Adipose tissue (tissue), 3 donors: ENCODE data around the gene FGF14. TPM values are rescaled to one million over a fixed set of nuclear protein-coding genes. Genes with fewer than 3 reads are reported as not detected.

Experiments used
- H3K27ac ChIP-seq: one replicate; pipeline ENCODE4 v1.5.1; 2013; ENCODE audit warnings: low read depth, low read length
- WGBS, 3 donors: extraction: QIAGEN DNeasy Blood & Tissue Kit; methylation state at CpG; one replicate each; pipeline ENCODE4 v1.1.7; 2013; 5-methylcytosine and 5-hydroxymethylcytosine counted together
- polyA plus RNA-seq, 3 donors: library from polyadenylated mRNA; stranded (reverse); fragments of 200-250 nt; gene quantifications; one replicate each; pipeline ENCODE4 v1.2.3, GENCODE V29; 2013
- donor health status: healthy with polysubstance abuse.
- donor health status: Bipolar disorder and iron deficiency.
- donor health status: healthy.

Gene FGF14
- polyA plus RNA-seq, 3 donors = 0.39 to 0.56 (median 0.44) TPM

GRCh38 chr13:102323012-102323411, 78.8 kb downstream of the FGF14 start:
- 95 to 98% (median 98%) methylated on average over 1 of the region's 1 CpG for WGBS, 3 donors
- H3K27ac ChIP-seq = no peak overlapping the region

GRCh38 chr13:102322211-102322610, 79.6 kb downstream of the FGF14 start:
- WGBS, 3 donors = 86 to 94% (median 92%) methylated on average over 3 of the region's 3 CpGs
- H3K27ac ChIP-seq = no peak overlapping the region

GRCh38 chr13:102318233-102318632, 83.6 kb downstream of the FGF14 start:
- H3K27ac ChIP-seq = no peak overlapping the region
- WGBS, 3 donors = 83 to 88% (median 84%) methylated on average over 5 of the region's 5 CpGs

GRCh38 chr13:102317593-102317992, 84.3 kb downstream of the FGF14 start:
- 28 to 45% (median 36%) methylated on average over 2 of the region's 2 CpGs for WGBS, 3 donors
- no peak overlapping the region for H3K27ac ChIP-seq

- no peak overlapping the region for H3K27ac ChIP-seq
- WGBS, 3 donors = 95 to 96% (median 95%) methylated on average over 3 of the region's 3 CpGs
Observed at GRCh38 chr13:102316732-102317131, 85.1 kb downstream of the FGF14 start.

GRCh38 chr13:102312841-102313240, 89.0 kb downstream of the FGF14 start:
- no peak overlapping the region for H3K27ac ChIP-seq
- WGBS, 3 donors = 87 to 96% (median 91%) methylated on average over 4 of the region's 4 CpGs

GRCh38 chr13:102311901-102312300, 89.9 kb downstream of the FGF14 start:
- WGBS, 3 donors = 68 to 76% (median 74%) methylated on average over 3 of the region's 3 CpGs
- H3K27ac ChIP-seq = no peak overlapping the region

- no peak overlapping the region for H3K27ac ChIP-seq
- WGBS, 3 donors = 61 to 70% (median 67%) methylated on average over 5 of the region's 5 CpGs
Observed at GRCh38 chr13:102311419-102311796, 90.4 kb downstream of the FGF14 start.

GRCh38 chr13:102310691-102311418, 91.0 kb downstream of the FGF14 start:
- 63 to 76% (median 70%) methylated on average over 4 of the region's 4 CpGs for WGBS, 3 donors
- no peak overlapping the region for H3K27ac ChIP-seq

- 72 to 77% (median 75%) methylated on average over 9 of the region's 9 CpGs for WGBS, 3 donors
- H3K27ac ChIP-seq = no peak overlapping the region
Observed at GRCh38 chr13:102309110-102309509, 92.7 kb downstream of the FGF14 start.

GRCh38 chr13:102302534-102302933, 99.3 kb downstream of the FGF14 start:
- 30 to 54% (median 53%) methylated on average over 1 of the region's 1 CpG for WGBS, 3 donors
- no peak overlapping the region for H3K27ac ChIP-seq

GRCh38 chr13:102300379-102300778, 101.5 kb downstream of the FGF14 start:
- 89 to 96% (median 94%) methylated on average over 2 of the region's 2 CpGs for WGBS, 3 donors
- H3K27ac ChIP-seq = no peak overlapping the region

- 72 to 82% (median 78%) methylated on average over 6 of the region's 6 CpGs for WGBS, 3 donors
- no peak overlapping the region for H3K27ac ChIP-seq
Observed at GRCh38 chr13:102299366-102299765, 102.5 kb downstream of the FGF14 start.

- no peak overlapping the region for H3K27ac ChIP-seq
- WGBS, 3 donors = 54 to 69% (median 64%) methylated on average over 3 of the region's 3 CpGs
Observed at GRCh38 chr13:102298051-102298450, 103.8 kb downstream of the FGF14 start.

GRCh38 chr13:102295316-102296048, 106.4 kb downstream of the FGF14 start:
- H3K27ac ChIP-seq = no peak overlapping the region
- 66 to 67% (median 67%) methylated on average over 9 of the region's 9 CpGs for WGBS, 3 donors

GRCh38 chr13:102294407-102295018, 107.3 kb downstream of the FGF14 start:
- 21 to 66% (median 32%) methylated on average over 3 of the region's 3 CpGs for WGBS, 3 donors
- no peak overlapping the region for H3K27ac ChIP-seq

- H3K27ac ChIP-seq = no peak overlapping the region
- 64 to 71% (median 68%) methylated on average over 2 of the region's 2 CpGs for WGBS, 3 donors
Observed at GRCh38 chr13:102293723-102294122, 108.1 kb downstream of the FGF14 start.

- H3K27ac ChIP-seq = no peak overlapping the region
- 65 to 74% (median 72%) methylated on average over 7 of the region's 7 CpGs for WGBS, 3 donors
Observed at GRCh38 chr13:102291587-102292218, 110.1 kb downstream of the FGF14 start.

GRCh38 chr13:102289606-102290005, 112.2 kb downstream of the FGF14 start:
- 66 to 74% (median 69%) methylated on average over 4 of the region's 4 CpGs for WGBS, 3 donors
- no peak overlapping the region for H3K27ac ChIP-seq
